HG02759 (cell line): Measurements from ENCODE around the gene SSBP3.

Experiments used
- ATAC-seq: cut with Tn5 transposase; IDR thresholded peaks from one replicate; pipeline ENCODE4 v1.9.1; 2021; ENCODE audit warnings: mild to moderate bottlenecking, moderate library complexity; ENCODE audit not compliant: unreplicated experiment

Gene SSBP3

DNA sequence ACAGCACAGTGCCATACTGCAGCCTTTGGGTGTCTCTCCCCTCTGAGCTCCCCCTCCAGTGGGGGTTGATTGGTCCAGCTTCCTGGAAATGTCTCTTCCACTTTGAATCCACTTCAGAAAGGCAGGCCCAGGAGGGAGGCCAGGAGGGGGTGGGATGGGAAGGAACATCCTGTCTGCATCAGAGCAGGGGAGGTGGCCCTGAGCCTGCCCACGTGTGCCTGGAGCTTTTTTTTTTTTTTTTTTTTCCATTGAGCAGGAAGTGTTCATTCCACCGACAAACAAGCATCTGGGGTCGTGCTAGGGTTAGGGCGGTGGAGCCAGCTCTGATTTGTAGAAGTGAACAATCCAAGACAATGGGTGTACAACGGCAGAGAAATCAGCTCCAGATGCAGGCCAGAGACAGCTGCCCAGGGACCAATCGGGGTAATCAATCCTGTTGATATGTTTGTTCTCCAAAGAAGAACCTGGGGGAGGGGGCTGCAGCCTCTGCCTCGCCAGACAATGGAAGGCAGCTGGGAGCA is 93.3 kb downstream of the SSBP3 start:
- no peak for ATAC-seq

DNA sequence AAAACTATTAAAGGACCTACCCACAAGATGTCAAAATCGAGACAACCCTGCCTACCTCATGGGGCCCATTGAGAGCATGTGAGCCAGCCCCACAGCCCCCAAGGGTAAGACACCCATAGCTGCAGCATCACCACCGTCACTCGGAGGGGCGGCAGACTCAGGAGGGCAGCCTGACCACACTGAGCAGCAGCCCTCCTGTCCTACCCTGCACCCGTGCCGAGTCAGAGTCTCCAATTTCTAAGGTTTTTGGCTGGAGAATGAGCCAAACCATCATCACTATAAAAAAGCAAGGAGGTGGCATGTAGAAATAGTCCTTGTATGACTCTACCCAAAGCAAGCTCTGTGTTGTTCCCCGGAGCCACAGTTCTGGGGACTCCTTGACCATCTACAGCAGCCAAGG is 94.7 kb downstream of the SSBP3 start:
- ATAC-seq, result no peak

DNA sequence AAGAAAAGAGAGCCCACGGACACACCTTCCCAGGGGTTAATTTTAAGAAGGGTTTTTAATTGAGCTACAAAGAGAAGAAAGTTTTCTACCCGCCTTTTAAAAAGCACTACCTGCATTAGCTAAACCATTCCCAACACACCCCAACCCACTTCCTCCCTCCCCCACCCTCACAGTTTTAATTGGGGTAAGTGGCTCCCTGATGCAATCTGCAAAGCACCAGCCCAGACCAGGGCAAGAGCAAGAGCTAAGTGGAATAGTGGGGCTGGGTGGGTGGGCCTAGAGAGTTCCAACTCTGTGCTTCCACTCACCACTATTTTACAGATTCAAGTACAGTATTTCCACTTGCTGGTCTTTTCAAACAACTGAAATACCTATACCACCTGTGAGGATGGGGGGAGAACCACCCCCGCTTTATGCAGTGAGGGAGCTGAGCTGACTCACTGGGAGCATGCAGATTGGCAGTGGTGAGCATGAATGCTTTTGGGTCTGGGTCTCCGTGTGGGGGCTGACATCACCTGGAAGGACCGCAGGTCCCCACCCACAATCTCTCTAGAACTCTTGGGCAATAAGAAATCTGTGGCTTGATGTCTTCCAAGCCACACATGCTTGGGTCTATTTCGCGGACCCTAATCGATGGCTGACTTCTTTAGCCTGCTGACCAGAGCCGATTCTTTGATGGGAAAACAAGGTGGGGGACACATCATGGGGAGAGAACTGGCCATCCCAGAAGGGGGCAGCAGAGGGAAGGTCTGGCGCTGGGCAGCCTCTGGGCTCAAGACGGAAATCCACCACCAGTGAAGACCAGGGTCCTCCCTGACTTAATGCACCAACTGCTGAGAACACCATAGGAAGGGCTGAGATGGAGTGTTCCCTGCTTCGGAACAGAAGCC is 95.5 kb downstream of the SSBP3 start:
- no peak for ATAC-seq

DNA sequence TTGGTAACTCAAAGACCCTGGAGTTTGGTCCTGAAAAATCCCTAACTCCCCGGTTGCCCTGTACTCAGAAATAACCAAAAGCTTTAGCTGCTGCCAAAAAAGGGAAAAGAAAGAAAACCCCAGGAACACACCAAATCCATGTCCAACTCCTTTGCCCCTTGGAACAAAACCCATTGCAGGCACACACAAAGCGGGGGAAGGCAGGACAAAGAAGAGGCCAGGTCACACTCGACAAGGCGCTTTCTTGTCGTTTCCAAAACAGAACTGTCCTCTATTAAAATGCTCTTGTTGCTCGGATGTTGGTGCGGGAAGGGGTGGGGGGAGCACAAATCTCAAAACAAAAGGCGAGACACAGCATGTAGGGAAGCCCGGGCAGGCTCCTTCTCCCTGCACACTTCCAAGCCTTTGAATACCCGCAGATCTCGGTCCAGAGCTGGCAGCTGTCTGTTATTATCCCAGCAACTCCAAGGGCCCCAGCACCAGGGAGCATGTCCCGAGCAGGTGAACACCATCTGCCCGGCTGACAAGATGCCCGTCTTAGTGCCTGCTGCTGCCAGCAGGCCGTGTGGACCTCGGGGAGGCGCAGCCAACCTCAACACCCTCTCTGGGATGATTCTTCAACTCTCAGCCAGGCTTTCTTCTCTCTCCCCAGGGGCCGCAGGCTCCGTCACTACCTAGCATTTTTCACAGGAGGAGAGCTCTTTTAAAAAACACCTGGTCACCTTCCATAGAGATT is 96.4 kb downstream of the SSBP3 start:
- no peak for ATAC-seq

DNA sequence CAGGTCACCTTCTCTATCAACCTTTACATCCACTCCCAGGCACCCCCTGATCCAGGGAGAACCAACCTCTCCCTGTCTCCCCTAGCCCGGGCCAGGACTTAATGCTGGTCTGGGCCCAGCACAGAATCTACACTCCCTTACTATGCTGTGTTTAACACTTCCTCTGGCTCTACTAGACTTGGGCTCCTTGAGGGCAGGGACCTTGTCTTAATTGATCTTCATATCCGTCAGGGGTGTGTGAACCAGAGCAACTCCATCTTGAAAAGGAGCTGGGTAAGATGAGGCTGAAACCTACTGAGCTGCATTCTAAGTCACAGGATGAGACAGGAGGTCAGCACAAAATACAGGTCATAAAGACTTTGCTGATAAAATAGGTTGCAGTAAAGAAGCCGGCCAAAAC is 98.9 kb downstream of the SSBP3 start:
- ATAC-seq, result no peak

DNA sequence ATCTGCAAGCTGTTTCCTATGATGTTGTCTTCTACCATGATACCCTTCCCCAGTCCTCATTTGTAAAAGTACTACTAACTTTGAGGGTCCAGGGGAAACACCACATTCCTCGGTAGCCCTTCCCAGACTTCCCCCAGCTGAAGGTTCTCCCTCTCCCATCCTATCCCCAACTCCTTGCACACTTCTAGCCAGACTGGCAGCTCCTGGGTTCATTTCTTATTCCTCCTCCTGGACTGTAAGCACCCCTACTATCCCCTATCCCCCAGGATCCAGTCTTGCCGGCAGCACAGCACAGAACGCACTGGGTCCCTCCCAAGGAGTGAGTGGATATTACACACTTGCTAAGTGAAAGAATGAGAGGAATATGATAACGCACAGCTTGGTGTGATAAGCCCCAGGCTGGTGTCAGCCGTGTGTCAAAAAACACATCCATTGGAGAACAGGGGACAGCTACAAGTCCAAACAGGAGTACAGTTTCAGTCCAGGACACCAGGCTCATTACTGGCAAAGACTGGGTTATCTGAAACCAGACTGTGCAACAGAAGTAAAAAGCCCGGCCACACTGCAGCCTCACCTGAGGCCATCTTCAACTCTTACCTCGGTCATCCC is 100.2 kb downstream of the SSBP3 start:
- ATAC-seq, result no peak

DNA sequence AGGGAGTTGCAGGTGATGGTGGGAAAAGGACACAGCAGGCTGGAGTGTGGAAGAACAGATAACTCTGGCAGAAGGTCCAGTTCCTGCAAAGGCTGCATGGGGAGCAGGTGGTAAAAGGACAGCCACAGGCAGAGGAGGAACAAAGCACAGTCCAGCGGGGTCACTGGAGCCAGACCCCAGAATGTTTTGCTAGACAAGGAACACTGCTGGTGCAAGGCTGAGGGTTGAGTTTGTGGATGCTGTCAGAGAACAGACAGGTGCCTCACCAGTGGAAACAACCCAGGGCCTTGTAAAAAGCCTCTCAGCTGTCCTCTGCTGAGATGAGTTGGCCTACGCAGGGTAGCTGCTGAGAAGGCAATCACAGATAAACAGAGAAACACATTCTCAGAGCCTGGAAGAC is 101.7 kb downstream of the SSBP3 start:
- no peak for ATAC-seq

DNA sequence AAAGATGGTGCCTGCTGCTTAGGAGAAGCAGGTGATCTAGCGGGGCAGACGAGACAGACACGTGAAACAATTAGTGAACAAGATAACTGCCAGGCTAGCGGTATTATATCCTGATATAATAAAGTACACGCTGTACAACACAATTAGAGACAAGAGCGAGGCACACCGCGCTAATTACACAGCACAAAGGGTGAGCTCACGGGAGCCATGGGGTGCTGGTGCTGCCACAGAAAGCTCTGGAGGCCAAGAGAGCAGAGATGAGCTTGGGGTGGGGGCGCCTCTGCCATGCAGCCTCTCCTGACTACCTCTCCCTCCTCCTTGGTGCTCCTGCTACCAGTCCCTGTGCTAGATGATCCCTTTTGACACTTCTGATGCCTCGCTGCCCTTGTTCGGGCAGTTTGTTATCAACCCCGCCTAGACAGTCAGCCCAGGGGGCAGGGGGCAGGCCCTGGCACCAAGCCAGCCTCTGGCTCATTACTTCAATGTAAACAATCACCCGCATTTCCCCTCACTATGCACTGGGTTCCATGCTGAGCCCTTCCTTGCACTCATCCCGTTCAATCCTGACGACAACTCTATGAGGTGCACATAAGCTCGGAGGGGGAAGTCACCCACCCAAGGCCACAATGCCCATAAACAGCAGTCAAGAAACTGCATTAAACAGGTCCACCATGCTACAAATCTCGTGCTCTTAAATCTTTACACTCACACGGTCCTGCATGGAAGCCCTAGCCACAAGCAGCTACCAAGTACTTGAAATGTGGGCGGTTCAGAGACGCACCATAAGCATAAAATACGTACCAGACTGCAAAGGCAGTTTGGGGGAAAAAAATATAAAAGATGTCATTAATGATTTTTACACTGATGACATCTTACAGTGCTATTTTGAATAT is 103.0 kb downstream of the SSBP3 start:
- no peak for ATAC-seq

DNA sequence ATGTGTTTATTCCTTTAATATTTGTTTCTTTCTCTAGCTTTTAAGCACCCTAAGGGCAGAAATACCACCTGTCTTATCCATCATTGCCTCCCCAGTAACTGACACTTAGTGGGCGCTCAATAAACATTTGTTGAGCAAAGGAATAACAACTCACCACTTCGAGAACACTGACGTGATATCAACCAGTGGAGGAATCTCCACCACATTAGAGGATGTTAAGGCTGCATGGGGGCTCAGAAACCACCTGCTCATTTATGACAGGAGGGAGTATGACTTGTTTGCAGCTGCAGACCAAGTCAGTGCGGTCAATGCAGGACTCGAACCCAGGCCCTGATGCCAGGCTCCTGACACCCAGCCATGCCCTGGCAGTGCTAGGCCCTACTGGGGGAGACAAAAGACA is 103.6 kb downstream of the SSBP3 start:
- no peak for ATAC-seq

DNA sequence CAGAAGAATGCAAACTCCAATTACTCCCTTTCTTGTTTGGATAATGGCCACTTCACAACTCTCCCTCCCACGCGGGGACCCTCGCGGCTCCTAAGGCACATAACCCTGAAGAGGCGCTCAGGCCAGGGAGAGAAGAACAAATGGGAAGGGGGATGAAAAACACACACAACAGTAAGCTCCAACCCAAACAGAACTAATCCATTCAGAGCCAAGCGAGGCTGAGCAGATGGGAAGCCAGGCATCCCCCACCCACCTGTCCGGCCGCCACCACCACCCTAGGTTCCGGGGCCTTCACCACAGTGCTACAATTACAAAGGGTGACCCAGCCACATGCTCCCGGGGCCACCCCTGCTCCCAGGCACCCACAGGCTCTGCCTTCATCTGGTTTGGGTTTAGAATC is 104.7 kb downstream of the SSBP3 start:
- ATAC-seq, result no peak

DNA sequence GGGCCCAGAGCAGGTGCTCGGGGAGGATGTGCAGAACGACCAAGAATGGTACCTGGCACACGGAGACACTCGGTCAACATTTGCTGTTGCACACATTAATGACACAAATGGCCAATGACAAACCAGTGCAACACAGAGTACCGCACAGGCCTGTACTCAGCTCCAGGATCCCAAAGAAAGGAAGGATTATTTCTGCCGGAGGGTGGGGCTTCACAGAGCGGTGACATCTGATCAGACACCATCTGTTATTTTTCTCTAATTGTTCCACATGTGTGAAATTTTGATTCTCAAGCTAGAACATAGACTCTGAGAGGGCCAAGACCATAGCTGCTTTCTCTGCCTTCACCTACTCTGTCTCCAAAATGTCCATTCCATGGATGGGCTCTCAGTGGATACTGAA is 105.8 kb downstream of the SSBP3 start:
- ATAC-seq, result no peak

DNA sequence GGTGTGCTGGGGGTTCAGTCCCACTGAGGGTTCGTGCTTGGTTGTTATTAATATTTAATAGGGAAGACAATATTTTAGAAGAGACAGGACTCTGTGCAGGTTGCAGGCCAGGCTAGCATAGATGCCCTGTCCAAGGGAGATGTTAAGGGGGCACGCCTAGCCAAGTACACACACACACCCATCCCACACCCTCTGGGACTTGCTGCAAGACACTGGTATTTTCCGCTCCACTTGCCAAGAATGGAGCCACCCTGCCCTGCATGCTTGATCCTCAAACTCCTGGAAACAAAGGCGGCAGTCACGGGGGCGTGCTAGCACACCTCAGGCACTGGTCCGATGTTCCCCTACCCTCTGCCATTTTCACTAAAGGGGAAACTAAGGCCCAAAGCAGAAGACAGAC is 107.2 kb downstream of the SSBP3 start:
- ATAC-seq, result no peak

DNA sequence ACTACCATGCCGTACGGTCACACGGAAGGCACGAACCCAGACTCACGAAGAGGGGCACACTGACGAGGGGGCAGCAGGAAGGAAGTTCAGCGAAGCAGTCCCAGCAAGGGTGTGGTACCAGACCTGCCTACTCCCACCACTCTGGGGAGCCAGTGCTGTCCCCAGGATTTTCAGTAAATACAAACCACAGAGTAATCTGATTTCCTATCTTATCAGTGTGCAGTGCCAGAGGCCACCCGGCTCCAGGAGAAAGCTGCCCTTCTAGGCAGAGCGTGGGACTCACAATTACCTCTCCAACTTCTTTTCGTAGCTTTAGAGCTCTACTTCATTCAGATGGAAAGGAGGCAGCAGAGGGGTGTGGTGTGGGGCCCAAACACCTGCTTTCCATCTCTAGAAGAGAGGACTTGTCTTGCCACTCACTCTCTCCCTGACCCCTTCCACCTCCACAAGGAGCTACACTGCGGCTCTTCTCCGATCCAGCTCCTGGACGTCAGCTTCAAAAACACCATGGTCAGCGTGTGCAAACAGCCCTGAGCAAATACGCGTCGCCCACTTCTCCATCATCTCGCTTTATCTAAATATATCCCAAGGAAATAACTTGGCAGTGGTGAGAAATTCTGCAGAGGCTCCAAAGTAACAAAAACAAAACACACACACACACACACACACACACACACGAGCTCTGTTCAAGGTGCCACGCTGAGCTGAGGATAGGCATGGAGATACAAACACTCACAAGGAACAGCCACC is 107.7 kb downstream of the SSBP3 start:
- ATAC-seq, result no peak

DNA sequence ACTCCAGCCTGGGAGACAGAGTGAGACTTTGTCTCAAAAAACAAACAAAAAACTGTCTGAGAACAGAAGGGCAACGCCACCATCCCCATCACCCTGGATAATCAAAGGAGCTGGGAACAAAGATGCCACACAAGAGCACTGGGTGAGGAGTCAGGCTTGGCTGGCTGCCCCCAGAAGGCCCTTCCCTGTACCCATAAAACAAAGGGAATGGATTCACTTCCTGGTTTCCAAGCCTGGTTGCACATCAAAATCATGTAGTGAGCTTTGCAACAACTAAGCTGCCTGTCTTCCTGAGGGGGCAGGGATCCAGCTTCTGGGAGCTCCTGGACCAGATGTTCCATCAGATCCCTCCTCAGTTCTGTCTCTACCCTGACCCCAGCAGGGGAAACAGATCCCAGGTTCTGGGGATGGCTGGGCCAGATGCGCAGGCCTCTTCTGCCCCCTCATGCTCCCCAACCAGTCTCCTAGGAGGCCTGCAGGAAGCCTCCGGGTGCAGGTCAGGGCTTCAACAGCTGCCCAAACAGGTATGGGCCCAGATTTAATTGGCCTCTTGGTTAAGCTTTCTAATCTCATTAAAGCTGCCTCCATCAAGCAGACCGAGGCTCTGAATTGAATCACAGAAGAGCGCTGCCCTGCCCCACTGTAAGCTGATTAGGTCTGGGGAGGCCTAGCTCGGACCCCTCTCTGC is 108.5 kb downstream of the SSBP3 start:
- ATAC-seq, result no peak

DNA sequence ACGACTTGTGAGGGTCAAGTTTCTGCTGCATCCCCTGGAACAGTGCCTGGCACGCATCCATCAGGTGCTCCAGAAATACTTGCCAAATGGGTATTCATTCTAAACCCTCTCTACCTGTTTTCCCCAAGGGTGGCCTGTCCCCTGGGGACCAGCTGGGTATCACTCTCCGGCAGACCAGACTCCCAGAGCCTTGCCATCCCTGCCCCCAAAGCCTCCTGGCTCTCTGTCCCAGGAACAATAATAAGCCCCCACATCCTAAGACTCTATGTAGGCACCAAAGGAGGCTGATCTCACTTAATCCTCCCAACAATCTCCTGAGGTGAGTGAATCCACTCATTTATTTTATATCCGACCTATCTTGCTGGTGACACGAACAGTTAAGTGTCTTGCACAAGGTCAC is 109.5 kb downstream of the SSBP3 start:
- no peak for ATAC-seq

DNA sequence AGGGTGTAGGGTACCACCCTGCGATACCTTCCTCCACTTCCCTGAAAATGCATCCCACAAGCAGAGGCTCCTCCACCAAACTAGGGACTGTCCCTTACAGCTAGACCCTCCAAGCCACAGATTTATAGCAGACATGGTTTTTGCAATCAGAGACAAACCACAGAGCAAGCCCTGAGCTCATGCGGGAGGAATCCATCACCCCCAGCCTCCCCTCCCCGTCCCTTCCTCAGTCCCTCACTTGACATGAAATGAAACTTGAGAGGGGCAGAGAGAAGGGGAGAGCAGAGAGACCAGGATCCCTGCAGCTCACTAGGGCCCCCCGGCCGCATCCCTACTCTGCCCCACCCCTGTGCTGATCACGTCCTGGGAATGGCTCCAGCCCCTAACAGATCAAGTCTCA is 111.3 kb downstream of the SSBP3 start:
- no peak for ATAC-seq

DNA sequence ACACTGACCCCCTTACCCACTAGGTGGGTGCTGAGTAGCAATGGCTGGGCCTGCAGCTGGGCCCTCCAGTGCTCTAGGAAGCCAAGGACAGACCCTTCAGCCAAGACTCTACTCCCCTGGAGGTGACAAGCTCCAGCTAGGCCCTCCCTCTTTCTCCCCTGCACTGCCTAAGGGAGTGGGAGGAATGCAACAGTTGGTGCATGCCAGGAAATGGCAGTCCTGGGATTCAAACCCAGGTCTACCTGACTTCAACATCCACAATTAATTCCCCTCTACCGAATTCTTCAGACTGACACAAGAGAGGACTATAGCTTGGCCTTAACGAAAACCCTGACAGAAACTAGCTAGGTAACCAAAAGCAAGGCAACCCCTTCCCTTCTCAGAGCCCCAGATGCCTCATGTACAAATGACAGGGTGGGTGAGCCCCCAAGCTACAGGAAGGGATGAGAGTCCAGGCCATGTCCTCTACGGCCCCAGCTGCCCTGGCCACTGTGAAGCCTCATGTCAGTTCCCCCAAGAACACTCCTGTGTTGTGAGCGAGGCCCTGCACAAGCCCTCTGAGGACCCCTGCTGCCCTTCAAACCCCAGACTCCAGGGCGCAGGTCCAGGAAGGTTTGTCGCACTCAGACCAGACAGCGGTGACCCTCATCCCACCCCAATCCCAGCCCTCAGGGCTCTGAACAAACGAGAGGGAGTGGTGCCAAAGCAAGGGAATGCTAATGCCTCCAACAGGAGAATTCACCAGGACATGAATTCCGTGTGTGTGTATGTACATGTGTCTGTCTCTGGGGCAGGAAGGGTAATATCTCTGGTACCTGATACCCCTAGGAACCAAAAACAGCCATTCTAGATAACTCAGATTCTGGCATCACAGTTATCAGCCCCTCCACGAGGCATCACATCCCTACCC is 113.9 kb downstream of the SSBP3 start:
- no peak for ATAC-seq

DNA sequence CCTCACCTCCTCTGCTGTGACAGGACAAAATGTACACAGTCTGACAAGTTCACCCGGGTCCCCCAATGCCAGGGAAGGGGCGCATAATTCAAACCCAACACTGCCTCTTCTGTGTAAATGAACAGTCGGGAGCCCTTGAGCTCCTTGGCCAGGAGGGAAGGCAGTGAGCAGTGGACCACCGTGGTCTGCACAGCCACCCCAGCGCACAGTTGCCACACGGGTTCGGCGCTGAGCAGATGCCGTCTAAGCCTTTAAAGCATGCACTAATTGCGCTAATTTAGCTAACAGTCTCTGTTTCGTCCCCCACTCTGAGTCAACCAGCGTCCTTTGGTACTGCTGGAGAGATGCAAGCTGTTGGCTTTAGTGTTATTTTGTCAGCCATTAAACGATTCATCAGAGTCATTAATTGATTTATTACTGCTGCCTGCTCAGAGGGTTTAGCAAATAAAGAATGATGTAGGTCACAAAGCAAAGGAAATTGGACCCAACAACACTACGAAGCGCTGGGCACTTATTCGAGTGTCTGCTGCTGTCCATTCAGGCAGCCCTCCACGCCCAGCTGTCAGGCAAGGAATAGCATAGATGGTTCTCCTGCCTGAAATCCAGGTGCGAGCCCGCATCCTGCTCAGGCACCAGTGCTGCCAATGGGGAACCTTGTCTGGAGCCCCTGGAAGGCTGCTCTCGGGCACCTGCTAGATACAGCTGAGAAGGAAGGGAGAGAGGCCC is 114.8 kb downstream of the SSBP3 start:
- no peak for ATAC-seq
